Right cardiac atrium (tissue), 5 donors: Measurements from ENCODE around the gene RAB11FIP3. TPM values are rescaled to one million over a fixed set of nuclear protein-coding genes. Genes with fewer than 3 reads are reported as not detected.
"Not testable (repeated sequence)": the region's sequence is repeated elsewhere in the genome, so short reads cannot be mapped to it uniquely, and the experiment has no call there.

ENCODE experiments used
- ATAC-seq, 2 donors: fragments of 200-7000 bp; cut with Tn5 transposase; one replicate each; pipeline versions ENCODE4 v1.8.0 to v1.9.1; 2020; ENCODE audit warnings: moderate library complexity in 2 of 2, mild to moderate bottlenecking in 1 of 2
- DNase-seq, 3 donors: peaks; one replicate each; pipeline ENCODE4 v3.0.0-alpha.2; 2020
- H3K27ac ChIP-seq: one replicate; pipeline ENCODE4 v1.5.1; 2013; ENCODE audit warnings: mild to moderate bottlenecking, low read length, control low read depth, moderate library complexity
- H3K27me3 ChIP-seq: one replicate; pipeline ENCODE4 v1.6.1; 2013; ENCODE audit not compliant: control insufficient read depth, insufficient read depth
- H3K4me1 ChIP-seq: one replicate; pipeline ENCODE4 v1.6.1; 2013; ENCODE audit warnings: low read length; ENCODE audit not compliant: control insufficient read depth, insufficient read depth
- H3K4me3 ChIP-seq: one replicate; pipeline ENCODE4 v1.5.1; 2013; ENCODE audit warnings: low read length, control low read depth
- H3K9me3 ChIP-seq: one replicate; pipeline ENCODE4 v1.6.1; 2013; ENCODE audit warnings: low read length; ENCODE audit not compliant: control insufficient read depth
- WGBS: extraction: QIAGEN DNeasy Blood & Tissue Kit; methylation state at CpG from one replicate; pipeline ENCODE4 v1.1.7; 2013; 5-methylcytosine and 5-hydroxymethylcytosine counted together
- intact Hi-C, 4 donors: fragments of 100-400 bp; cut with DNase I; formaldehyde crosslinking; loops; one replicate each; pipeline versions ENCODE4 v1.11.0 to v1.14.0; 2022 to 2023
- polyA plus RNA-seq: library from polyadenylated mRNA; stranded (reverse); fragments of 200-250 nt; gene quantifications from one replicate; pipeline ENCODE4 v1.2.3, GENCODE V29; 2013
- total RNA-seq, 4 donors: library from RNA; stranded (reverse); fragmentation: NEBNext Ultra II Directional; extraction: Animal tissue kit (Norgen Biotek cat#: 25700); gene quantifications; one replicate each; pipeline ENCODE4 v1.2.1, GENCODE V29; 2021
- donor health status: healthy with polysubstance abuse.
- donor health status: DM: no; HTN: yes; CAD: no.
- donor health status: DM: no; HTN: no; CAD: no.
- donor health status: DM: no; HTN: yes; CAD: no; lungs with severe emphysema.
- donor health status: DM: yes; HTN: yes; CAD: no.

Gene RAB11FIP3
- total and polyA plus RNA-seq, 5 donors, result 25.1 to 44.6 (median 34.2) TPM

DNA sequence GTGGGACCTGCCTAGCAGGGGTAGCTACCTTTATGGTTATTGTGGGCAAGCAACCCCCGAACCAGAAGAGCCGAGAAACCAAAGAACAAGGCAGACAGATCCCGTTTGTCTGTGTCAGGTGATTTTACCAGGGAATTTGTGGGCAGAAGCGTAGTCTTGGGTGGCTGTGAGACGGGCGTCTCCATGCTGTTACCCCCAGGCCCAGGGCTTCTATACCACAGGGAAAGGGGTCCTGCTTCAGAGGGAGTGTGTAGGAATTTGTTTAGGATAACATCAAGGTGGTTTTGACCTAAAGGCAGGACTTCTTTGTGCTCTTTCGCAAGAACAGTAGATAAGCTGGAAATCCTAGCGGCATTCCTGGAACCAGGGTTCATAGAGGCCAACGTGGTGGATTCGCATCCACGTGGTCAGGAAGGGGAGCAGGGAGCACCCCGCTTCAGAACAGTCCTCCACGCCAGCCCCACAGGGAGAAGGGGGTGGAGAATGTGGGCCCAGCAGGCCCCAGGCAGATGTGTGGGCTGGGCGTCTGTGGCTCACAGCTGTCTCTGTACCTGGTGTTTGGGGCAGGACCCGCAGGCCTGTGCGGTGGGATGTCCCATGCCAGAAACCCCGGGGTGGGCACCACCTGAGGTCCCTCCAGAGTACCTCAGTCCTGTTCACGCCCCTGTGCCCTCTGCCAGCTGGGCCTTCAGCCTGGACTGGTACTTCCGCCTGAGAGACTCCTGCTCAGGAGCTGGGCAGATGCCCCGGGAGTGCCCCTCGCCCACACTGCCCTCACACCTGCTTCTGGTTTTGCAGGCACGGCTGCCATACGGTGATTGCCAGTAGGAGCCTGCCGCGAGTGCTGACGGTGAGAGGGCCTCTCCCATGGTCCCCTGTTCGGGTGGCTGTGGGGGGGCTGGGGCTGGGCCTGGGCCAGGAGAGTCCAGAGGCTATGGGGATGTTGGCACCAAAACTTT, 19.6 kb upstream of the RAB11FIP3 start:
- H3K4me1 ChIP-seq, result no peaks in the 10 kb centered on the region
- H3K27ac ChIP-seq, result no peak overlapping the region
- DNase-seq (peak in 1 of 3 donors; percentile 57), ATAC-seq (no peak)
- H3K4me3 ChIP-seq, result no peak overlapping the region
- no peaks in the 10 kb centered on the region for H3K27me3 ChIP-seq
- WGBS, result 90% methylated on average over 27 of the region's 27 CpGs
- no peaks in the 10 kb centered on the region for H3K9me3 ChIP-seq
- intact Hi-C loops, result no loop called here

DNA sequence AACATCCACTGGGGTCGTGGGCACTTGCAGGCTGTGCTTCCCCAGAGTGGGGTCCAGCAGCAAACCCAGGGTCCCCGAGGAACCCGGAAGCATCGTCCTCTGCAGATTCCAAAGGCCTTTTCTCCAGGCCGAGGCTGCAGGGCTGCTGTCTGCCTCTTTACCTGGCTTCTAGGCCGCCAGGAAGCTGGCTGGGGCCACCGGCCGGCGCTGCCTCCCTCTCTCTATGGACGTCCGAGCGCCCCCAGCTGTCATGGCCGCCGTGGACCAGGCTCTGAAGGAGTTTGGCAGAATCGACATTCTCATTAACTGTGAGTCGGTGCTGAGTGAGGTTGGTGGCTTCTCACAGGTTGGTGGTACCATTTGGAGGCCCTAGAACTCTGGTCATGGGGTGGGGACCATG, 18.2 kb upstream of the RAB11FIP3 start:
- H3K27ac ChIP-seq, result no peak overlapping the region
- intact Hi-C loops, result no loop called here
- no peaks in the 10 kb centered on the region for H3K4me1 ChIP-seq
- H3K4me3 ChIP-seq, result no peak overlapping the region
- no peaks in the 10 kb centered on the region for H3K9me3 ChIP-seq
- WGBS, result 88% methylated on average over 16 of the region's 16 CpGs
- no peak for ATAC-seq
- DNase-seq, result no peak
- no peaks in the 10 kb centered on the region for H3K27me3 ChIP-seq

DNA sequence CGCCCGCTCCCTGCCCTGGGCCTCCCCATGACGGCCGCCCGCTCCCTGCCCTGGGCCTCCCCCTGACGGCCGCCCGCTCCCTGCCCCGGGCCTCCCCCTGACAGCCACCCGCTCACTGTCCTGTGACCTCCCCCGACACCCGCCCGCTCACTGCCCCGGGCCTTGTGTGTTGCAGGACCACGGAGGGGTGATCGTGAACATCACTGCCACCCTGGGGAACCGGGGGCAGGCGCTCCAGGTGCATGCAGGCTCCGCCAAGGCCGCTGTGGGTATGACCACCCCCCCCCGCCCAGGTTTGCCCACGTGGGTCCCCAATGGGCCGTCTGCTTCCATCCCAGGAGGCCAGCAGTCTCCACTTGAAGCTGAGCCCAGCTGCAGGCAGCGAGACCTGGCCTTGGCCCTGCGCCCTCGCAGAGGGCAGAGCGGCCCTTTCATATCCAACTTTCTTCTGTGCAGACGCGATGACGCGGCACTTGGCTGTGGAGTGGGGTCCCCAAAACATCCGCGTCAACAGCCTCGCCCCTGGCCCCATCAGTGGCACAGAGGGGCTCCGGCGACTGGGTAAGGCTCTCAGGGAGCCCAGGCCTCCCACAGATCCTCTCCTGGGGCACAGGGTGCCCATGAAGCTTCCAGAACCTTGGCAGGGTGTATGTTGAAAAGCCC, 14.8 kb upstream of the RAB11FIP3 start:
- 93% methylated on average over 36 of the region's 36 CpGs for WGBS
- Histone ChIP-seq H3K27me3 (no peaks in the 10 kb centered on the region), H3K4me1 (no peaks in the 10 kb centered on the region), H3K9me3 (no peaks in the 10 kb centered on the region), H3K4me3 (no peak overlapping the region), H3K27ac (no peak overlapping the region)
- intact Hi-C loops, result no loop called here
- ATAC-seq (no peak), DNase-seq (no peak)

GRCh38 chr16:411576-412265, 13.7 kb upstream of the RAB11FIP3 start:
- peak in 1 of 2 donors; percentile 23 for ATAC-seq
- no peaks in the 10 kb centered on the region for H3K4me1 ChIP-seq
- WGBS, result 94% methylated on average over 26 of the region's 26 CpGs

DNA sequence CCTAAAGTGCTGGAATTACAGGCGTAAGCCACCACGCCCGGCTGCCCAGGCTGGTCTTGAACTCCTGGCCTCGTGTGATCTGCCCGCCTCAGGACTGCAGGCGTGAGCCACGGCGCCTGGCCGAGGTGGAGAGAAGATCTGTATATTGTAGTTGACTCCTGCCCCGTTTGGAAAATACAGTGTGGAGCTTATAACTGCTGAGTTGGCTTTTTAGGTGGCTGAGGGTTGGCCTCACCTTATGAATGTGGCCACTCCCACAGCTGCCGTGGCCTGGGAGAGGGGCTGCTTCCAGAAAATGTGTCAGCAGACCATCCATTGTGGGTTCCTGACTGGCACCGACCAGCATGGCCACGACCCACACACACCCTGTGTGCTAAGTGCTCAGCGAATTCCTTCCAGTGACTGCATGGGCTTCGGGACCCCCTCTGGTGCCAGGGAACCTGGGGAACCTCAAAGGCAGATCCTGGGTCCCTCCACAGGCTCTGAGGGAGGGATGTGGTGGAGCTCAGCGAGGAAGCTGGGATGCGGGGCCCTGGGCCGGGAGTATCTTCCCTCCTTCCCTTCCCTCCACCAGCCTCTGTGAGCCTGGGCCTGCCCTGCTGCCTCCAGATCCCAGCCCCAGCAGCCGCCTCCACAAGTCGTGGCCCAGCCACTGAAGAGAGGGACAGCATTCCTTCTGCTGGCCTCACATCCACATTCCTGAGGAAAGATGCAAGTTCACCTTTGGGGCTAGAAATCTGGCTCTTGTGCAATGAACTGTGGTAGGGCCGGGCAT, 10.9 kb upstream of the RAB11FIP3 start:
- no peaks in the 10 kb centered on the region for H3K4me1 ChIP-seq
- H3K9me3 ChIP-seq, result no peaks in the 10 kb centered on the region
- intact Hi-C loops, result no loop called here
- H3K4me3 ChIP-seq, result no peak overlapping the region
- WGBS, result 87% methylated on average over 21 of the region's 21 CpGs
- peak in 1 of 3 donors; percentile 35 for DNase-seq
- no peak overlapping the region for H3K27ac ChIP-seq
- no peak for ATAC-seq
- H3K27me3 ChIP-seq, result no peaks in the 10 kb centered on the region

More at GRCh38 chr16:411576-412265, 13.7 kb upstream of the RAB11FIP3 start:
- no peak overlapping the region for H3K27ac ChIP-seq
- DNase-seq, result no peak
- H3K27me3 ChIP-seq, result no peaks in the 10 kb centered on the region
- H3K4me3 ChIP-seq, result no peak overlapping the region
- no peaks in the 10 kb centered on the region for H3K9me3 ChIP-seq
- intact Hi-C loops, result no loop called here

DNA sequence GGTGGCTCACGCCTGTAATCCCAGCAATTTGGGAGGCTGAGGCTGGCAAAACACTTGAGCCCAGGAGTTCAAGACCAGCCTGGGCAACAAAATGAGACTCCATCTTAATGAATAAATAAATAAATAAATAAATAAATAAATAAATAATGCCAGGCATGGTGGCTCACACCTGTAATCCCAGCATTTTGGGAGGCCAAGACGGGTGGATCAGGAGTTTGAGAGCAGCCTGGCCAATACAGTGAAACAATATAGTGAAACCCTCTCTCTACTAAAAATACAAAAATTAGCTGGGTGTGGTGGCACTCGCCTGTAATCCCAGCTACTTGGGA, 10.3 kb upstream of the RAB11FIP3 start:
- H3K4me1 ChIP-seq, H3K27ac ChIP-seq, H3K9me3 ChIP-seq, H3K4me3 ChIP-seq, ATAC-seq, intact Hi-C loops, H3K27me3 ChIP-seq: not testable (repeated sequence)
- WGBS, result 97% methylated on average over 3 of the region's 3 CpGs
- DNase-seq, result peak in 1 of 3 donors; percentile 1

DNA sequence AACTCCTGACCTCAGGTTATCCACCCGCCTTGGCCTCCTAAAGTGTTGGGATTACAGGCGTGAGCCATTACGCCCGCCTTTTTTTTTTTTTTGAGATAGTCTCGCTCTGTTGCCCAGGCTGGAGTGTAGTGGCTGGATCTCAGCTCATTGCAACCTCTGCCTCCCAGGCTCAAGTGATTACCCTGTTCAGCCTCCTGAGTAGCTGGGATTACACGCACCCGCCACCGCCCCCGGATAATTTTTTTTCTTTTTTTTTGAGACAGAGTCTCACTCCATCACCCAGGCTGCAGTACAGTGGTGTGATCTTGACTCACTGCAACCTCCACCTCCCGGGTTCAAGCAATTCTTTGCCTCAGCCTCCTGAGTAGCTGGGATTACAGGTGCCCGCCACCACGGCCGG, 3.3 kb upstream of the RAB11FIP3 start:
- H3K27ac ChIP-seq, ATAC-seq, H3K4me1 ChIP-seq, DNase-seq, H3K4me3 ChIP-seq, H3K27me3 ChIP-seq, H3K9me3 ChIP-seq, intact Hi-C loops: not testable (repeated sequence)
- WGBS, result 94% methylated on average over 13 of the region's 13 CpGs

DNA sequence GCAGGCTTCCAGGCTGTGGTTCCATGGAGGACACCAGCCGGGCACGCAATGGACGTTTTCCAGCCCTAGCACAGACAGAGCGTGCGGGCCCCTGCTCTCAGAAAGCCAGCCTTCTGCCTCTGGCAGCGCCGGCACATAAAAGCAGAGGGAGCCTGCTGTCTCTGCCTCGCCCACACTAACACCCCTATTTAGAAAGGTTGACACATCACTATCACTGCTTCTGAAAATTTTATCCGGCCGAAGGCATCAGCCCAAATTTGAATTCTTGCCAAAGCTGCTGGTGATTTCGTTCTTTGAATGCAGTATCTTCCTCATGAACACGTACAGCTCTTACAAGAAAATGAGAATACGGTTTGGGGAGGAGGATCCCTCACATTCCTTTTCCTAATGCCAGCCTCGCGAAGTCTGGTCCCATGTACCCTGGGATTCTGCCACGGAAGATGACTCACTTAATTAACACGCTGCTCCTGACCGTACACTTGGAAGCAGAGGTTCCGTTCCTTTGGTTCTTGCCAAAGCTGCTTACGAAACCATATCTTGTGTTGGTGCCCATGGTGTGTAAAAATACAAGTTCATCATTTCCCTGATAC, 1.3 kb upstream of the RAB11FIP3 start:
- peak overlapping the region; percentile 21 for H3K4me3 ChIP-seq
- H3K27me3 ChIP-seq, result no peaks in the 10 kb centered on the region
- intact Hi-C loops, result no loop called here
- 14% methylated on average over 20 of the region's 20 CpGs for WGBS
- no peaks in the 10 kb centered on the region for H3K9me3 ChIP-seq
- H3K27ac ChIP-seq, result peak overlapping the region; percentile 91
- peaks cover 6% of the 10 kb centered on the region for H3K4me1 ChIP-seq
- ATAC-seq, result peak; percentile 80 to 85
- DNase-seq, result peak; percentile 69 to 80 (median 79)

DNA sequence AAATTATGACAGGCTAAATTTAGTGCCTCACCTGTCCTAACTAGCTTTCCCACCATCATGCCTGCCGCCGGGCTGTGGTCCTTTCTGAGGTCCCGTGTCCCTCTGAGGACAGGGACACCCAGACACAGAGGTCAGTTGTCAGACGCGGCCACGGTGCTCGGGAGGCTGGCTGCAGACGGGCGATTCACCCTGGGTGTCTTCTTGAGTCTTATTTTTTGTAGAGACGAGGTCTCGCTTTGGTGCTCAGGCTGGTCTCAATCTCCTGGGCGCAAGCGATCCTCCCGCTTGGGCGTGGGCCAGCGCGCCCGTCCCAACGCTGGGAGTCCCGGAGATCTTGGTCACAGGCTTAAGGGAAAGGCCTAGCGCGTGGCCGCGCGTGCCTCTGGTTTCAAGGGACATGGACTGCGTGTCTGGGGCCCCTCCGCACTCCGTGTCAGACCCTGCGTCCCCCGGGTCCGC, 797 bp upstream of the RAB11FIP3 start:
- intact Hi-C loops, result no loop called here
- WGBS, result 4% methylated on average over 31 of the region's 31 CpGs
- DNase-seq (peak; percentile 57 to 88 (median 82)), ATAC-seq (peak; percentile 36 to 66)
- Histone ChIP-seq H3K27me3 (no peaks in the 10 kb centered on the region), H3K9me3 (no peaks in the 10 kb centered on the region), H3K4me1 (peaks cover 6% of the 10 kb centered on the region), H3K4me3 (peak overlapping the region; percentile 97), H3K27ac (peak overlapping the region; percentile 91)

GRCh38 chr16:425740-426114, 278 bp downstream of the RAB11FIP3 start:
- ATAC-seq, result no peak

More at GRCh38 chr16:425740-426114, 278 bp downstream of the RAB11FIP3 start:
- intact Hi-C loops, result no loop called here
- peak overlapping the region; percentile 97 for H3K4me3 ChIP-seq
- peaks cover 6% of the 10 kb centered on the region for H3K4me1 ChIP-seq
- no peaks in the 10 kb centered on the region for H3K9me3 ChIP-seq
- H3K27ac ChIP-seq, result peak overlapping the region; percentile 81
- DNase-seq, result peak in 2 of 3 donors; percentile 63 to 73
- no peaks in the 10 kb centered on the region for H3K27me3 ChIP-seq
- WGBS, result under 1% methylated on average over 63 of the region's 63 CpGs
